ENCODE results near the gene LRCH4.

The LRCH4 gene

GRCh38 chr7:100626055-100626454 is 40.1 kb upstream of the LRCH4 start:
- TF ChIP-seq CTCF (conservative IDR thresholded peaks at IDR 0.05) (no peak), ZFX (IDR thresholded peaks at IDR 0.05) (no peak)
- H3K27ac ChIP-seq: no peak overlapping the region

- H3K27ac ChIP-seq: no peak overlapping the region
- no peak for TF ChIP-seq CTCF (conservative IDR thresholded peaks at IDR 0.05)
- TF ChIP-seq ZFX (IDR thresholded peaks at IDR 0.05): no peak
Measured at GRCh38 chr7:100623951-100624824, 38.3 kb upstream of the LRCH4 start.

- no peak overlapping the region for H3K27ac ChIP-seq
Measured at GRCh38 chr7:100621554-100621953, 35.6 kb upstream of the LRCH4 start.

GRCh38 chr7:100620804-100621203 is 34.9 kb upstream of the LRCH4 start:
- TF ChIP-seq ZFX (IDR thresholded peaks at IDR 0.05) (no peak), CTCF (conservative IDR thresholded peaks at IDR 0.05) (no peak)
- no peak overlapping the region for H3K27ac ChIP-seq

More at GRCh38 chr7:100621554-100621953, 35.6 kb upstream of the LRCH4 start:
- TF ChIP-seq CTCF (conservative IDR thresholded peaks at IDR 0.05) (no peak), ZFX (IDR thresholded peaks at IDR 0.05) (no peak)

GRCh38 chr7:100620239-100620638 is 34.3 kb upstream of the LRCH4 start:
- no peak for TF ChIP-seq ZFX (IDR thresholded peaks at IDR 0.05)
- no peak for TF ChIP-seq CTCF (conservative IDR thresholded peaks at IDR 0.05)
- no peak overlapping the region for H3K27ac ChIP-seq

- TF ChIP-seq CTCF (conservative IDR thresholded peaks at IDR 0.05) (no peak), ZFX (IDR thresholded peaks at IDR 0.05) (no peak)
- H3K27ac ChIP-seq: no peak overlapping the region
Measured at GRCh38 chr7:100614308-100614861, 28.5 kb upstream of the LRCH4 start.

- no peak overlapping the region; the same call in 1 of the 2 replicates for H3K27ac ChIP-seq
- no peak for TF ChIP-seq ZFX (IDR thresholded peaks at IDR 0.05)
- no peak for TF ChIP-seq CTCF (conservative IDR thresholded peaks at IDR 0.05)
Measured at GRCh38 chr7:100613412-100614175, 27.7 kb upstream of the LRCH4 start.

Measured in C4-2B (cell line).